B cell (primary cell): Measurements from ENCODE around the gene OR6C2. TPM values are rescaled to one million over a fixed set of nuclear protein-coding genes. Genes with fewer than 3 reads are reported as not detected.
"Not testable (repeated sequence)": the region's sequence is repeated elsewhere in the genome, so short reads cannot be mapped to it uniquely, and the experiment has no call there.

ENCODE experiments used
- ATAC-seq: fragments of 200-7000 bp; cut with Tn5 transposase; one replicate; pipeline ENCODE4 v1.10.0; 2021; ENCODE audit warnings: low read depth, mild to moderate bottlenecking, moderate number of reproducible peaks, moderate library complexity
- CTCF ChIA-PET: fragments of 350-600 bp; sonication (Branson Sonifier 250); formaldehyde crosslinking; loops from one replicate; lab custom pipeline; 2021; ENCODE audit warnings: antibody characterized with exemption, inconsistent platforms; lab: Charles Lee
- POLR2A ChIA-PET: fragments of 350-600 bp; sonication (Branson Sonifier 250); formaldehyde crosslinking; loops from one replicate; lab custom pipeline; 2021; ENCODE audit warnings: antibody characterized with exemption; lab: Charles Lee
- DNase-seq: peaks from one replicate; pipeline ENCODE4 v3.0.0; 2013
- H2AFZ ChIP-seq: 2 replicates; pipeline ENCODE4 v1.6.1; 2012; ENCODE audit warnings: mild to moderate bottlenecking, low read depth, low read length; ENCODE audit not compliant: insufficient read depth, poor library complexity, severe bottlenecking
- H3K27ac ChIP-seq, 2 donors: 1 replicate in 1 of 2; 2 replicates in 1 of 2; pipeline ENCODE4 v1.5.1; 2012 to 2013; ENCODE audit warnings: low read length in 2 of 2, mild to moderate bottlenecking in 2 of 2, moderate library complexity in 1 of 2
- H3K27me3 ChIP-seq, 4 experiments: fragments of 200-600 bp in 1 of 4; sonication (generic) in 1 of 4; replicated peaks in 1 of 4; 1 replicate in 2 of 4; 2 replicates in 2 of 4; pipeline versions ENCODE4 v1.6.1 to v1.7.0; 2013 to 2016; ENCODE audit warnings: low read length in 3 of 4, mild to moderate bottlenecking in 2 of 4, mixed read lengths in 1 of 4, moderate library complexity in 1 of 4; ENCODE audit not compliant: insufficient read depth in 4 of 4, control insufficient read depth in 3 of 4; ENCODE audit errors: control extremely low read depth in 1 of 4
- H3K36me3 ChIP-seq, 2 experiments: replicated peaks in 1 of 2; 1 replicate in 1 of 2; 2 replicates in 1 of 2; pipeline versions ENCODE4 v1.6.1 to v1.7.1; 2013; ENCODE audit warnings: low read length in 1 of 2; ENCODE audit not compliant: insufficient read depth in 2 of 2, control insufficient read depth in 1 of 2; ENCODE audit errors: control extremely low read depth in 1 of 2, extremely low read depth in 1 of 2
- H3K4me1 ChIP-seq, 2 donors: fragments of 200-600 bp in 1 of 2; sonication (generic) in 1 of 2; 1 replicate in 1 of 2; 2 replicates in 1 of 2; pipeline versions ENCODE4 v1.5.1 to v1.6.1; 2013 to 2017; ENCODE audit warnings: low read length in 2 of 2; ENCODE audit not compliant: control insufficient read depth in 2 of 2, insufficient read depth in 2 of 2
- H3K4me2 ChIP-seq: replicated peaks from 2 replicates; pipeline ENCODE3; 2012; ENCODE audit warnings: mild to moderate bottlenecking, low read depth, low read length; ENCODE audit not compliant: poor library complexity, severe bottlenecking
- H3K4me3 ChIP-seq, 5 experiments: fragments of 200-600 bp in 1 of 5; sonication (generic) in 1 of 5; 1 replicate in 3 of 5; 2 replicates in 2 of 5; pipeline versions ENCODE4 v1.5.1 to v1.7.0; 2011 to 2016; ENCODE audit warnings: low read length in 4 of 5, mild to moderate bottlenecking in 4 of 5, low read depth in 2 of 5, control low read depth in 1 of 5, moderate library complexity in 1 of 5; ENCODE audit not compliant: insufficient read depth in 1 of 5; ENCODE audit errors: control extremely low read depth in 1 of 5, extremely low read depth in 1 of 5
- H3K79me2 ChIP-seq: fragments of 200-600 bp; sonication (generic); one replicate; pipeline ENCODE4 v1.6.0; 2016; ENCODE audit warnings: low read length; ENCODE audit not compliant: control insufficient read depth, insufficient read depth
- H3K9ac ChIP-seq: fragments of 200-600 bp; sonication (generic); 2 replicates; pipeline ENCODE4 v1.6.1; 2017; ENCODE audit warnings: mild to moderate bottlenecking, low read length, moderate library complexity
- H3K9me3 ChIP-seq, 3 donors: one replicate each; pipeline versions ENCODE4 v1.6.1 to v1.7.1; 2013; ENCODE audit warnings: low read length in 2 of 3; ENCODE audit not compliant: control insufficient read depth in 2 of 3, insufficient read depth in 1 of 3; ENCODE audit errors: control extremely low read depth in 1 of 3
- H4K20me1 ChIP-seq: 2 replicates; pipeline ENCODE4 v1.6.0; 2012; ENCODE audit warnings: mild to moderate bottlenecking, low read length; ENCODE audit not compliant: insufficient read depth, control insufficient read depth, poor library complexity, severe bottlenecking
- H3K27ac Mint-ChIP-seq: one replicate; pipeline ENCODE4 v1.8.0; 2021; ENCODE audit warnings: mixed read lengths
- H3K27me3 Mint-ChIP-seq: one replicate; pipeline ENCODE4 v1.8.0; 2021; ENCODE audit warnings: mixed read lengths
- H3K4me1 Mint-ChIP-seq: one replicate; pipeline ENCODE4 v1.8.0; 2021; ENCODE audit warnings: mixed read lengths
- H3K4me3 Mint-ChIP-seq: one replicate; pipeline ENCODE4 v1.8.0; 2021; ENCODE audit warnings: mixed read lengths
- H3K9me3 Mint-ChIP-seq: one replicate; pipeline ENCODE4 v1.8.0; 2022; ENCODE audit warnings: mixed read lengths; ENCODE audit not compliant: insufficient read depth
- EZH2 ChIP-seq: IDR thresholded peaks from 2 replicates; pipeline ENCODE4 v1.6.1; 2012; ENCODE audit warnings: borderline replicate concordance, low read depth, mild to moderate bottlenecking, moderate library complexity, low read length; ENCODE audit not compliant: insufficient read depth, poor library complexity, severe bottlenecking
- WGBS: methylation state at CpG from one replicate; pipeline ENCODE4 v1.1.5; 2013; ENCODE audit warnings: missing lambda C conversion rate; ENCODE audit not compliant: insufficient coverage; 5-methylcytosine and 5-hydroxymethylcytosine counted together
- intact Hi-C: fragments of 100-400 bp; cut with micrococcal nuclease; formaldehyde crosslinking; loops from one replicate; pipeline ENCODE4 v1.10.0; 2022
- polyA plus RNA-seq: library from polyadenylated mRNA; depleted of rRNA; stranded (reverse); fragments of >200 nt; gene quantifications from 2 replicates; pipeline ENCODE4 v1.2.3, GENCODE V29; 2012
- total RNA-seq, 2 donors: library from RNA; stranded (reverse); fragments of 120-200 nt in 1 of 2; gene quantifications; 1 replicate in 1 of 2; 2 replicates in 1 of 2; pipeline versions ENCODE4 v1.2.3 to v1.2.4, GENCODE V29; 2013 to 2022
- TF ChIP-seq, protein P1 (sequence below): fragments of 200-600 bp; IDR thresholded peaks from one replicate; pipeline ENCODE4 v1.8.0; 2022; ENCODE audit warnings: antibody characterized with exemption, mild to moderate bottlenecking

Gene OR6C2
- total and polyA plus RNA-seq, 2 donors (not counting 1 experiment from before 2014, with no cell fraction given): not detected

- Histone ChIP-seq H4K20me1 (no peaks in the 10 kb centered on the region), H3K4me2 (no peak within 1 kb of the TSS), H3K27ac (no peak within 1 kb of the TSS), H3K9me3 (peaks cover 0 to 2% (median 0%) of the 10 kb centered on the region in 3 donors), H3K4me1 (no peaks in the 10 kb centered on the region), H2AFZ (no peak within 1 kb of the TSS), H3K4me3 (no peak within 1 kb of the TSS), H3K36me3 (no peaks in the 10 kb centered on the region), H3K27me3 (no peaks in the 10 kb centered on the region), H3K79me2 (no peaks in the 10 kb centered on the region), H3K9ac (no peak within 1 kb of the TSS)
- POLR2A ChIA-PET: no interaction called here
- intact Hi-C loops: no loop called here
- peaks cover 2% of the 10 kb centered on the region for H3K9me3 Mint-ChIP-seq
- no CpG with 5 or more reads among the region's 1 CpG for WGBS
- H3K27ac Mint-ChIP-seq: no peak within 1 kb of the TSS
- ATAC-seq: no peak
- TF ChIP-seq, protein P1, sequence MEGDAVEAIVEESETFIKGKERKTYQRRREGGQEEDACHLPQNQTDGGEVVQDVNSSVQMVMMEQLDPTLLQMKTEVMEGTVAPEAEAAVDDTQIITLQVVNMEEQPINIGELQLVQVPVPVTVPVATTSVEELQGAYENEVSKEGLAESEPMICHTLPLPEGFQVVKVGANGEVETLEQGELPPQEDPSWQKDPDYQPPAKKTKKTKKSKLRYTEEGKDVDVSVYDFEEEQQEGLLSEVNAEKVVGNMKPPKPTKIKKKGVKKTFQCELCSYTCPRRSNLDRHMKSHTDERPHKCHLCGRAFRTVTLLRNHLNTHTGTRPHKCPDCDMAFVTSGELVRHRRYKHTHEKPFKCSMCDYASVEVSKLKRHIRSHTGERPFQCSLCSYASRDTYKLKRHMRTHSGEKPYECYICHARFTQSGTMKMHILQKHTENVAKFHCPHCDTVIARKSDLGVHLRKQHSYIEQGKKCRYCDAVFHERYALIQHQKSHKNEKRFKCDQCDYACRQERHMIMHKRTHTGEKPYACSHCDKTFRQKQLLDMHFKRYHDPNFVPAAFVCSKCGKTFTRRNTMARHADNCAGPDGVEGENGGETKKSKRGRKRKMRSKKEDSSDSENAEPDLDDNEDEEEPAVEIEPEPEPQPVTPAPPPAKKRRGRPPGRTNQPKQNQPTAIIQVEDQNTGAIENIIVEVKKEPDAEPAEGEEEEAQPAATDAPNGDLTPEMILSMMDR: no peak
- TF ChIP-seq EZH2: no peak
- CTCF ChIA-PET: no interaction called here
- H3K4me1 Mint-ChIP-seq: no peaks in the 10 kb centered on the region
- no peak for DNase-seq
- peaks cover 33% of the 10 kb centered on the region for H3K27me3 Mint-ChIP-seq
- H3K4me3 Mint-ChIP-seq: no peak within 1 kb of the TSS
Observed at GRCh38 chr12:55400229-55400628, 43.6 kb upstream of the OR6C2 start, which contains the start of gene OR6C65. TSS of gene OR6C65 (plus strand) at chr12:55400529. CDS start at chr12:55400529, 0 bp downstream.

DNA sequence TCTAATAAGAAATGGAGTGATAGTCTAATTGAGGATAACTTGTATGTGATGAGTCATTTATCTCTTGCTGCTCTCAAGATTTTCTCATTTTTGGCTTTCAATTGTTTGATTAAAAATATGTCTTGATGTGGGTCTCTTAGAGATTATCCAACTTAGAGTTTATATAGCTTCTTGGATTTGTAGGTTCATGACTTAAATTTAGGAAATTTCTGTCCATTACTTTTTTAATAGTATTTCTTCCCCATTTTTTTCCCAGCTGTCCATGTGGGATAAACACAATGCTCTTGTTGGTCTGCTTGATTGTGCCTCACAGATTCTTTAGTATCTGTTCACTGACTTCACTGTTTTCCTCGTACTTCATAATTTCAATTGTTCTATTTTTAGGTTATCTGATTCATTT, 36.0 kb upstream of the OR6C2 start:
- no peaks in the 10 kb centered on the region for H3K79me2 ChIP-seq
- peaks cover 0 to 4% (median 0%) of the 10 kb centered on the region in 3 donors for H3K9me3 ChIP-seq
- no CpG with 5 or more reads among the region's 1 CpG for WGBS
- intact Hi-C loops: no loop called here
- Mint-ChIP-seq H3K9me3 (peaks cover 5% of the 10 kb centered on the region), H3K27ac (no peak overlapping the region), H3K4me3 (no peak overlapping the region), H3K4me1 (no peaks in the 10 kb centered on the region), H3K27me3 (peaks cover 4% of the 10 kb centered on the region)
- TF ChIP-seq, protein P1: no peak
- no peak for TF ChIP-seq EZH2
- no peaks in the 10 kb centered on the region for H3K27me3 ChIP-seq
- H4K20me1 ChIP-seq: no peaks in the 10 kb centered on the region
- H3K4me2 ChIP-seq: no peak overlapping the region
- H2AFZ ChIP-seq: no peak overlapping the region
- DNase-seq (no peak), ATAC-seq (no peak)
- POLR2A ChIA-PET: no interaction called here
- CTCF ChIA-PET: no interaction called here
- no peaks in the 10 kb centered on the region for H3K36me3 ChIP-seq
- H3K4me3 ChIP-seq: no peak overlapping the region
- H3K9ac ChIP-seq: no peak overlapping the region
- no peaks in the 10 kb centered on the region for H3K4me1 ChIP-seq
- H3K27ac ChIP-seq: no peak overlapping the region

DNA sequence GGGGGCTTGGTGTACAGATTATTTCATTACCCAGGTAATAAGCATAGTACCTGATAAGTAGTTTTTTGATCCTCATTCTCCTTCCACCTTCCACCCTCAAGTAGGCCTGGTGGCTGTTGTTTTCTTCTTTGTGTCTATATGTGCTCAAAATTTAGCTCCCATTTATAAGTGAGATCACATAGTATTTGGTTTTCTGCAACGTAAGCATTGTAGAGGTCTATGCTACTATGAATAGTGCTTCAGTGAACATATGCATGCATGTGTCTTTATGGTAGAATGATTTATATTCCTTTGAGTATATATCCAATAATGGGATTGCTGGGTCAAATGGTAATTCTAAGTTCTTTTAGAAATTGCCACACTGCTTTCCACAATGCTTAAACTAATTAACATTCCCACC, 34.7 kb upstream of the OR6C2 start:
- H4K20me1 ChIP-seq, intact Hi-C loops, H3K79me2 ChIP-seq, H3K9ac ChIP-seq, H3K4me1 ChIP-seq, H2AFZ ChIP-seq, H3K27me3 ChIP-seq, ATAC-seq, CTCF ChIA-PET, DNase-seq, POLR2A ChIA-PET, H3K9me3 ChIP-seq, H3K4me1 Mint-ChIP-seq, H3K4me2 ChIP-seq, H3K4me3 ChIP-seq, H3K4me3 Mint-ChIP-seq, H3K27ac Mint-ChIP-seq, H3K27ac ChIP-seq, H3K27me3 Mint-ChIP-seq, H3K36me3 ChIP-seq, H3K9me3 Mint-ChIP-seq: not testable (repeated sequence)
- no CpG with 5 or more reads among the region's 1 CpG for WGBS
